Measurements from ENCODE around the gene AOX1.

Gene AOX1

GRCh38 chr2:200687922-200688920, 102.4 kb downstream of the AOX1 start:
- Histone ChIP-seq H3K4me2 (ENCODE audit: insufficient read depth, low read length) (no peak overlapping the region), H3K9me3 (ENCODE audit: insufficient read depth, low read length, severe bottlenecking) (peaks cover 2% of the 10 kb centered on the region), H4K20me1 (ENCODE audit: insufficient read depth, low read length) (no peaks in the 10 kb centered on the region), H3K36me3 (ENCODE audit: insufficient read depth, low read length) (no peaks in the 10 kb centered on the region), H2AFZ (ENCODE audit: low read depth, low read length) (no peak overlapping the region), H3K4me1 (ENCODE audit: insufficient read depth, low read length) (no peaks in the 10 kb centered on the region), H3K27ac (ENCODE audit: low read length) (no peak overlapping the region), H3K4me3 (ENCODE audit: low read depth in 1 of 2, low read length in 2 of 2) (no peak overlapping the region), H3K79me2 (ENCODE audit: insufficient read depth, low read length) (no peaks in the 10 kb centered on the region), H3K9ac (ENCODE audit: low read depth, low read length) (no peak overlapping the region), H3K27me3 (ENCODE audit: insufficient read depth, low read length, poor library complexity) (peaks cover 4% of the 10 kb centered on the region)
- TF ChIP-seq EZH2 (IDR thresholded peaks at IDR 0.05; ENCODE audit: borderline replicate concordance, low read depth, low read length, severe bottlenecking) (no peak), CTCF (IDR thresholded peaks at IDR 0.05; ENCODE audit: borderline replicate concordance, extremely low read depth, low read length, poor library complexity, severe bottlenecking) (no peak)
- DNase-seq (no peak), ATAC-seq (ENCODE audit: insufficient read depth, low read depth) (no peak)

- DNase-seq (no peak), ATAC-seq (ENCODE audit: insufficient read depth, low read depth) (no peak)
- Histone ChIP-seq H4K20me1 (ENCODE audit: insufficient read depth, low read length) (no peaks in the 10 kb centered on the region), H3K4me1 (ENCODE audit: insufficient read depth, low read length) (no peaks in the 10 kb centered on the region), H3K9me3 (ENCODE audit: insufficient read depth, low read length, severe bottlenecking) (peaks cover 2% of the 10 kb centered on the region), H3K27me3 (ENCODE audit: insufficient read depth, low read length, poor library complexity) (peaks cover 11% of the 10 kb centered on the region), H3K36me3 (ENCODE audit: insufficient read depth, low read length) (no peaks in the 10 kb centered on the region), H3K9ac (ENCODE audit: low read depth, low read length) (no peak overlapping the region), H3K4me2 (ENCODE audit: insufficient read depth, low read length) (no peak overlapping the region), H3K4me3 (ENCODE audit: low read depth in 1 of 2, low read length in 2 of 2) (no peak overlapping the region), H2AFZ (ENCODE audit: low read depth, low read length) (no peak overlapping the region), H3K27ac (ENCODE audit: low read length) (no peak overlapping the region), H3K79me2 (ENCODE audit: insufficient read depth, low read length) (no peaks in the 10 kb centered on the region)
- no peak for TF ChIP-seq CTCF (IDR thresholded peaks at IDR 0.05; ENCODE audit: borderline replicate concordance, extremely low read depth, low read length, poor library complexity, severe bottlenecking)
- no peak for TF ChIP-seq EZH2 (IDR thresholded peaks at IDR 0.05; ENCODE audit: borderline replicate concordance, low read depth, low read length, severe bottlenecking)
These were observed 103.3 kb downstream of the AOX1 start for GRCh38 chr2:200689115-200689514.

GRCh38 chr2:200693836-200694470, 108.1 kb downstream of the AOX1 start:
- no peaks in the 10 kb centered on the region for H3K79me2 ChIP-seq (ENCODE audit: insufficient read depth, low read length)
- no peak for ATAC-seq (ENCODE audit: insufficient read depth, low read depth)
- H3K27ac ChIP-seq (ENCODE audit: low read length) = no peak overlapping the region
- H3K9me3 ChIP-seq (ENCODE audit: insufficient read depth, low read length, severe bottlenecking) = no peaks in the 10 kb centered on the region
- no peak overlapping the region for H3K4me2 ChIP-seq (ENCODE audit: insufficient read depth, low read length)
- H3K36me3 ChIP-seq (ENCODE audit: insufficient read depth, low read length) = no peaks in the 10 kb centered on the region
- peaks cover 9% of the 10 kb centered on the region for H3K4me1 ChIP-seq (ENCODE audit: insufficient read depth, low read length)
- H4K20me1 ChIP-seq (ENCODE audit: insufficient read depth, low read length) = no peaks in the 10 kb centered on the region
- no peak overlapping the region for H3K9ac ChIP-seq (ENCODE audit: low read depth, low read length)
- DNase-seq = no peak
- TF ChIP-seq EZH2 (IDR thresholded peaks at IDR 0.05; ENCODE audit: borderline replicate concordance, low read depth, low read length, severe bottlenecking) = no peak
- no peak for TF ChIP-seq CTCF (IDR thresholded peaks at IDR 0.05; ENCODE audit: borderline replicate concordance, extremely low read depth, low read length, poor library complexity, severe bottlenecking)
- H2AFZ ChIP-seq (ENCODE audit: low read depth, low read length) = no peak overlapping the region
- peaks cover 21% of the 10 kb centered on the region for H3K27me3 ChIP-seq (ENCODE audit: insufficient read depth, low read length, poor library complexity)
- H3K4me3 ChIP-seq (ENCODE audit: low read depth in 1 of 2, low read length in 2 of 2) = no peak overlapping the region

Measured in DND-41 (cell line).